ENCODE measurements around the gene SLX4IP. TPM values are rescaled to one million over a fixed set of nuclear protein-coding genes. Genes with fewer than 3 reads are reported as not detected.

SLX4IP gene
- total RNA-seq, 1 donor from 2014 or later = 5.3 TPM

- Histone ChIP-seq H3K27ac (ENCODE audit: low read depth, low read length) (peak overlapping the region; percentile 97), H3K4me3 (ENCODE audit: insufficient read depth, low read depth, low read length) (peak overlapping the region; percentile 72), H3K36me3 (ENCODE audit: insufficient read depth, low read length) (peaks cover 9% of the 10 kb centered on the region)
Observed at GRCh38 chr20:10671221-10671918, 236.3 kb downstream of the SLX4IP start.

DNA sequence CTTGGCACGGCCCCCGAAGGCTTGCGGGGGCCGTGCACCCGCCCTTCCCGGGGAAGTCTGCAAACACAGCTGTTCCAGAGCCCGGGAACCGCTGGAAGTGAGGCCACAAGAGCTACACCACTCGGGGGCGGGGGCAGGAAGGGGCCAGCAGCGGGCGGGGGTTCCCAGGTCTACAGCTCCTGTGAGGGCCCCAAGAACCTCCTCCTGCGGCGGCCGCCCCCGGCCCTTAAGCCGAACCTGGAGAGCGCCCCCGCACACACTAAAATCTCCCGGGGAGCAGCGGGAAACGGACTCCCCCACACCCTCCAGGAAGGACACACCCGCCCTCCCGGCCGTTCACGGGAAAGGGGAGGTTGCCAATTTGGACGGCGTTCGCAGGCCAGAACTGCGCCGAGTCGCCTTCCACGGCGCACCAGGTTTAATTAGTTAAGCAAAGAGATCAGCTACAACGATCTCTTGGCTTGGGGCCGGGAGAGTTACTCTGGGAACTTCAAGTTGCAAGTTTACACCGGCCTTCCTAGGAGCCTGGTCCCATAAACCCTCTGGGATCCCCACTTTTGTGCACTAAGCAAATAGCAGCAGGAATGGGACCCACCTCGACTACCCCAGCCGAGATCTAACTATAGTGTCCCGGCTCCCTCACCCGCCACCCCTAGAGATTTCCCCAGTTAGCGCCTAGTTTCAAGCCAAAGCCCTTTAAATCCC is 237.0 kb downstream of the SLX4IP start:
- Histone ChIP-seq H3K4me3 (ENCODE audit: insufficient read depth, low read depth, low read length) (peak overlapping the region; percentile 72), H3K4me1 (ENCODE audit: insufficient read depth, low read length) (peaks cover 38% of the 10 kb centered on the region), H3K4me2 (ENCODE audit: low read length) (peak overlapping the region; percentile 93), H3K27me3 (ENCODE audit: insufficient read depth, low read length) (no peaks in the 10 kb centered on the region), H3K27ac (ENCODE audit: low read depth, low read length) (peak overlapping the region; percentile 97), H4K20me1 (ENCODE audit: insufficient read depth, low read length) (peaks cover 31% of the 10 kb centered on the region), H3K9ac (ENCODE audit: low read length) (peak overlapping the region; percentile 93), H3K36me3 (ENCODE audit: insufficient read depth, low read length) (peaks cover 9% of the 10 kb centered on the region), H3K9me3 (ENCODE audit: insufficient read depth, low read depth, low read length) (no peaks in the 10 kb centered on the region), H2AFZ (ENCODE audit: low read depth, low read length) (peak overlapping the region; percentile 43), H3K79me2 (ENCODE audit: insufficient read depth, low read length) (peaks cover 62% of the 10 kb centered on the region)
- FAIRE-seq (no peak), DNase-seq (ENCODE audit: low read depth) (no peak)
- Mint-ChIP-seq H3K27me3 (ENCODE audit: low read depth, unreplicated experiment) (no peaks in the 10 kb centered on the region), H3K27ac (ENCODE audit: unreplicated experiment) (peak overlapping the region; percentile 92), H3K36me3 (ENCODE audit: low read depth, unreplicated experiment) (peaks cover 35% of the 10 kb centered on the region), H3K4me3 (ENCODE audit: unreplicated experiment) (peak overlapping the region; percentile 93), H3K9me3 (ENCODE audit: unreplicated experiment) (no peaks in the 10 kb centered on the region), H3K4me1 (ENCODE audit: low read depth, unreplicated experiment) (peaks cover 35% of the 10 kb centered on the region)
- no peak for TF ChIP-seq EZH2 (IDR thresholded peaks at IDR 0.05; ENCODE audit: insufficient read depth, low read length)
- TF ChIP-seq, protein P1, sequence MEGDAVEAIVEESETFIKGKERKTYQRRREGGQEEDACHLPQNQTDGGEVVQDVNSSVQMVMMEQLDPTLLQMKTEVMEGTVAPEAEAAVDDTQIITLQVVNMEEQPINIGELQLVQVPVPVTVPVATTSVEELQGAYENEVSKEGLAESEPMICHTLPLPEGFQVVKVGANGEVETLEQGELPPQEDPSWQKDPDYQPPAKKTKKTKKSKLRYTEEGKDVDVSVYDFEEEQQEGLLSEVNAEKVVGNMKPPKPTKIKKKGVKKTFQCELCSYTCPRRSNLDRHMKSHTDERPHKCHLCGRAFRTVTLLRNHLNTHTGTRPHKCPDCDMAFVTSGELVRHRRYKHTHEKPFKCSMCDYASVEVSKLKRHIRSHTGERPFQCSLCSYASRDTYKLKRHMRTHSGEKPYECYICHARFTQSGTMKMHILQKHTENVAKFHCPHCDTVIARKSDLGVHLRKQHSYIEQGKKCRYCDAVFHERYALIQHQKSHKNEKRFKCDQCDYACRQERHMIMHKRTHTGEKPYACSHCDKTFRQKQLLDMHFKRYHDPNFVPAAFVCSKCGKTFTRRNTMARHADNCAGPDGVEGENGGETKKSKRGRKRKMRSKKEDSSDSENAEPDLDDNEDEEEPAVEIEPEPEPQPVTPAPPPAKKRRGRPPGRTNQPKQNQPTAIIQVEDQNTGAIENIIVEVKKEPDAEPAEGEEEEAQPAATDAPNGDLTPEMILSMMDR (IDR thresholded peaks at IDR 0.05; ENCODE audit: insufficient read depth, low read depth, low read length) = no peak

More at GRCh38 chr20:10671221-10671918, 236.3 kb downstream of the SLX4IP start:
- FAIRE-seq (no peak), DNase-seq (ENCODE audit: low read depth) (peak; percentile 76)
- H3K9me3 Mint-ChIP-seq (ENCODE audit: unreplicated experiment) = no peaks in the 10 kb centered on the region
- H3K4me1 Mint-ChIP-seq (ENCODE audit: low read depth, unreplicated experiment) = peaks cover 34% of the 10 kb centered on the region
- Histone ChIP-seq H2AFZ (ENCODE audit: low read depth, low read length) (no peak overlapping the region), H4K20me1 (ENCODE audit: insufficient read depth, low read length) (peaks cover 31% of the 10 kb centered on the region), H3K4me1 (ENCODE audit: insufficient read depth, low read length) (peaks cover 45% of the 10 kb centered on the region), H3K9ac (ENCODE audit: low read length) (peak overlapping the region; percentile 93), H3K4me2 (ENCODE audit: low read length) (peak overlapping the region; percentile 93), H3K79me2 (ENCODE audit: insufficient read depth, low read length) (peaks cover 69% of the 10 kb centered on the region), H3K9me3 (ENCODE audit: insufficient read depth, low read depth, low read length) (no peaks in the 10 kb centered on the region), H3K27me3 (ENCODE audit: insufficient read depth, low read length) (no peaks in the 10 kb centered on the region)
- TF ChIP-seq EZH2 (IDR thresholded peaks at IDR 0.05; ENCODE audit: insufficient read depth, low read length) = no peak
- TF ChIP-seq, protein P1 (IDR thresholded peaks at IDR 0.05; ENCODE audit: insufficient read depth, low read depth, low read length) = peak; percentile 36
- H3K27ac Mint-ChIP-seq (ENCODE audit: unreplicated experiment) = peak overlapping the region; percentile 77
- H3K27me3 Mint-ChIP-seq (ENCODE audit: low read depth, unreplicated experiment) = no peaks in the 10 kb centered on the region
- peaks cover 36% of the 10 kb centered on the region for H3K36me3 Mint-ChIP-seq (ENCODE audit: low read depth, unreplicated experiment)
- peak overlapping the region; percentile 93 for H3K4me3 Mint-ChIP-seq (ENCODE audit: unreplicated experiment)

Data from astrocyte (in vitro differentiated cells and primary cell).